Right atrium auricular region (tissue), 2 donors: ENCODE results near the gene SH2D7. TPM values are rescaled to one million over a fixed set of nuclear protein-coding genes. Genes with fewer than 3 reads are reported as not detected.

Experiments
- DNase-seq: peaks from one replicate; pipeline ENCODE4 v3.0.0-alpha.2; 2019; ENCODE audit warnings: low spot score
- H3K27ac ChIP-seq, 2 donors: fragments of 200-600 bp; sonication (generic); 1 replicate in 1 of 2; 2 replicates in 1 of 2; pipeline ENCODE4 v1.5.1; 2016 to 2019
- H3K27me3 ChIP-seq, 2 donors: fragments of 200-600 bp; sonication (generic); one replicate each; pipeline versions ENCODE4 v1.5.1 to v1.6.0; 2017 to 2019
- H3K36me3 ChIP-seq: fragments of 200-600 bp; sonication (generic); one replicate; pipeline ENCODE4 v1.5.1; 2016
- H3K4me1 ChIP-seq, 2 donors: fragments of 200-600 bp; sonication (generic); one replicate each; pipeline versions ENCODE4 v1.5.1 to v1.6.0; 2017 to 2019
- H3K4me3 ChIP-seq, 2 donors: fragments of 200-600 bp; sonication (generic); 1 replicate in 1 of 2; 2 replicates in 1 of 2; pipeline ENCODE4 v1.5.1; 2017 to 2019; ENCODE audit warnings: mild to moderate bottlenecking in 1 of 2, moderate library complexity in 1 of 2
- H3K9me3 ChIP-seq, 2 donors: fragments of 200-600 bp; sonication (generic); one replicate each; pipeline ENCODE4 v1.5.1; 2019
- CTCF ChIP-seq, 2 donors: fragments of 200-600 bp; sonication (generic); IDR thresholded peaks; one replicate each; pipeline ENCODE4 v1.5.1; 2019; ENCODE audit warnings: antibody characterized with exemption in 2 of 2
- total RNA-seq, 2 donors: library from RNA; depleted of rRNA; stranded (reverse); fragments of >200 nt; gene quantifications; one replicate each; pipeline ENCODE4 v1.1.0, GENCODE V29; 2016

The SH2D7 gene
- total RNA-seq, 2 donors from 2014 or later = not detected

GRCh38 chr15:78087951-78088772 is 4.2 kb upstream of the SH2D7 start:
- Histone ChIP-seq H3K4me1 (peaks cover 0 to 15% of the 10 kb centered on the region in 2 donors), H3K27ac (no peak overlapping the region), H3K36me3 (no peaks in the 10 kb centered on the region), H3K9me3 (no peaks in the 10 kb centered on the region), H3K27me3 (no peaks in the 10 kb centered on the region), H3K4me3 (no peak overlapping the region)
- no peak for TF ChIP-seq CTCF (IDR thresholded peaks at IDR 0.05)
- DNase-seq = no peak

GRCh38 chr15:78088773-78089080 is 3.6 kb upstream of the SH2D7 start:
- H3K27me3 ChIP-seq = no peaks in the 10 kb centered on the region
- DNase-seq = no peak
- no peaks in the 10 kb centered on the region for H3K36me3 ChIP-seq
- H3K4me1 ChIP-seq = peaks cover 0 to 21% of the 10 kb centered on the region in 2 donors
- no peak for TF ChIP-seq CTCF (IDR thresholded peaks at IDR 0.05)
- no peak overlapping the region for H3K27ac ChIP-seq
- no peaks in the 10 kb centered on the region for H3K9me3 ChIP-seq
- H3K4me3 ChIP-seq = no peak overlapping the region

DNA sequence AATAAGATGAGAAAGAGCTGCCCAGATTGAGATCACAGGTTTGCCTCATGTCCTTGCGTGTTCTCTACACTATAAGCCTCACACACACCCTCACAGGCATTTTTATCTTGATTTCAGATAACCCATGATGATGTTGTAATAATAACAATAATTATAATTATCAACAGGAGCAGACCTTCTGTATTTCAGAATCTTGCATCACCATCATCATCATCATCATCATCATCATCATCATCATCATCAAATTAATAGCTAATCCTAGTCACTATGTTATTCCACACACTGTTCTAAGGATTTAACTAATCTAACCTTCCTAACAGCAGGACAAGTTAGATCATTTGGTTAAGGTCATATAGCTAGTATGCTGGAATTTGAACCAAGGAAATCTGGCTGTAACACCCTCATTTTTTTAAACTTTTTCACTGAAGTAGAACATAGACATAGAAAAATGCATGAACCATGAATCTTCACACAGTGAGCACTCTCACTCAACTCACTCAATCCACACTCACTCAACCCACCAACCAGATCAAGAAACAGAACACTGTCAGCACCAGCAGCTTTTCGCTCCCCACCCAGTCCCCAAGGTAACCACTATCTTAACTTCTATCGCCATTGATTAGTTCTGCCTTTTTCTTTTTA is 1.8 kb upstream of the SH2D7 start:
- H3K27me3 ChIP-seq = no peaks in the 10 kb centered on the region
- TF ChIP-seq CTCF (IDR thresholded peaks at IDR 0.05) = no peak
- no peak for DNase-seq
- no peaks in the 10 kb centered on the region for H3K9me3 ChIP-seq
- H3K4me3 ChIP-seq = no peak overlapping the region
- H3K27ac ChIP-seq = no peak overlapping the region
- H3K4me1 ChIP-seq = peaks cover 0 to 25% of the 10 kb centered on the region in 2 donors
- H3K36me3 ChIP-seq = no peaks in the 10 kb centered on the region

DNA sequence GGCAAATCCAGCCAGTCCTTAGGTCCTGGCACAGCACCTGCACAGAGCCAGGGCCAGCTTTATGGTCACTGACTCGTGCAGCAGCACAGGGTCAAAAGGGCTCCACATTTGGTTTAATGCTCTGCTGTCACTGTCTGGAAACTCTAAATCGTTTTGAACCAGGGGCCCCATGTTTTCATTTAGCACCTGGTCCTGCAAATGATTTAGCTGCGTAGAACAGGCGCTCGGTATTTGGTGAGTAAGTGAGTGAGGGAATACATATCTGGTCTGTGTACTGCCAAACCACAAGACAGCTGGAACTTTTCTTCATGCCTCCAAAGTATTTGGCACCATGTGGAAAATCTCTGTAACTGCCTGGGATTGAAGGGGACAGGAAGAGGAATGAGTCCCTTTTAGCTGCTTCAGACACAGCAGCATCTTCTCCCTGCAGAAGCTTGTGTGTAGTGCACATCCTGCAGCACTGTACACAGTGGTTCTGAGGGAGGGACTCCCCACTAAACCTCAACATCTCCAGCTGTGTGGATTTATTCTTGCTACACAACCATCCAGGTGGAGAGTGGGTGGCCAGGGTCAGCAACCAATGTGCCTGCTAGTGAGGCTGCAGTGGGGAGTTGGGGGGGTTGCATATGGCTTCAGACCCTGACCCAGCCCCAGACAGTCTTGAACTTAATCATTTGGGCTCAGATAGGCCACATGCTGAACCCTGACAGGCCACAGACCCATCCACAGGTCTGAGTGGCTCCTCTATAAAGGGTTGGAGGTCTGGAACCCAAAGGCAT is 1.1 kb downstream of the SH2D7 start:
- H3K4me1 ChIP-seq = peaks cover 0 to 25% of the 10 kb centered on the region in 2 donors
- H3K36me3 ChIP-seq = no peaks in the 10 kb centered on the region
- DNase-seq = no peak
- H3K27me3 ChIP-seq = no peaks in the 10 kb centered on the region
- H3K27ac ChIP-seq = no peak overlapping the region
- TF ChIP-seq CTCF (IDR thresholded peaks at IDR 0.05) = no peak
- H3K9me3 ChIP-seq = no peaks in the 10 kb centered on the region
- H3K4me3 ChIP-seq = no peak overlapping the region

DNA sequence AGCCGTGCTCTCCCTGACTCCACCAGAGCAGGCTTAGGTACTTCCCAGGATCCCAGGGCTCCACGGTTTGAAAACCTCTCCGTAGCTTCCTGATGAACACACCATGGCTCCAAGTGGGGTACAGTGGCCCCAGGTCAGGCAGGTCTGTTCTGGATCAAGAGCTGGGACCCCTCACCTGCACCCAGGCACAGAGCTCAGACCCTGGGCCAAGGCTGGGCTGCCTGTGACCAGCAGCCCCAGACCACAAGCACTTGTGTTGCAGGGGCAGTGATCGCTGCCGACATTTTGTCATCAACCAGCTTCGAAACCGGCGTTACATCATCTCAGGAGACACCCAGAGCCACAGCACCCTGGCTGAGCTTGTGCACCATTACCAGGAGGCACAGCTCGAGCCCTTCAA is 5.3 kb downstream of the SH2D7 start:
- no peaks in the 10 kb centered on the region for H3K9me3 ChIP-seq
- no peak for DNase-seq

More for the DNA sequence above, 5.3 kb downstream of the SH2D7 start:
- TF ChIP-seq CTCF (IDR thresholded peaks at IDR 0.05) = no peak
- no peaks in the 10 kb centered on the region for H3K27me3 ChIP-seq
- H3K36me3 ChIP-seq = no peaks in the 10 kb centered on the region
- no peak overlapping the region for H3K4me3 ChIP-seq
- H3K4me1 ChIP-seq = peaks cover 0 to 15% of the 10 kb centered on the region in 2 donors
- no peak overlapping the region for H3K27ac ChIP-seq
